ENCODE results near the gene RPL10A. TPM values are rescaled to one million over a fixed set of nuclear protein-coding genes. Genes with fewer than 3 reads are reported as not detected.

The RPL10A gene
- total RNA-seq, 1 experiment from 2014 or later: 828 TPM

DNA sequence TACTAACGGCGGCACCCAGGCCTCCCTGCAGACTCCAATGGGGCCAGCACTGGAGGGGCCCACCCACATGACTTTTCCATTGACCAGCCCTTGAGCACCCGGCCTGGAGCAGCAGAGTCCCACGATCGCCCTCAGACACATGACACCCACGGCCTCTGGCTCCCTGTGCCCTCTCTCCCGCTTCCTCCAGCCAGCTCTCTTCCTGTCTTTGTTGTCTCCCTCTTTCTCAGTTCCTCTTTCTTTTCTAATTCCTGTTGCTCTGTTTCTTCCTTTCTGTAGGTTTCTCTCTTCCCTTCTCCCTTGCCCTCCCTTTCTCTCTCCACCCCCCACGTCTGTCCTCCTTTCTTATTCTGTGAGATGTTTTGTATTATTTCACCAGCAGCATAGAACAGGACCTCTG, 42.1 kb upstream of the RPL10A start:
- H3K9me3 Mint-ChIP-seq (ENCODE audit: low read depth, unreplicated experiment): peaks cover 3% of the 10 kb centered on the region
- H3K36me3 Mint-ChIP-seq (ENCODE audit: insufficient read depth, unreplicated experiment): peaks cover 13% of the 10 kb centered on the region
- no peaks in the 10 kb centered on the region for H3K4me1 Mint-ChIP-seq (ENCODE audit: low read depth, unreplicated experiment)
- no peaks in the 10 kb centered on the region for H3K27me3 Mint-ChIP-seq (ENCODE audit: unreplicated experiment)
- H3K27ac Mint-ChIP-seq (ENCODE audit: unreplicated experiment): no peak overlapping the region
- CTCF ChIA-PET: no interaction called here
- TF ChIP-seq, protein P1, sequence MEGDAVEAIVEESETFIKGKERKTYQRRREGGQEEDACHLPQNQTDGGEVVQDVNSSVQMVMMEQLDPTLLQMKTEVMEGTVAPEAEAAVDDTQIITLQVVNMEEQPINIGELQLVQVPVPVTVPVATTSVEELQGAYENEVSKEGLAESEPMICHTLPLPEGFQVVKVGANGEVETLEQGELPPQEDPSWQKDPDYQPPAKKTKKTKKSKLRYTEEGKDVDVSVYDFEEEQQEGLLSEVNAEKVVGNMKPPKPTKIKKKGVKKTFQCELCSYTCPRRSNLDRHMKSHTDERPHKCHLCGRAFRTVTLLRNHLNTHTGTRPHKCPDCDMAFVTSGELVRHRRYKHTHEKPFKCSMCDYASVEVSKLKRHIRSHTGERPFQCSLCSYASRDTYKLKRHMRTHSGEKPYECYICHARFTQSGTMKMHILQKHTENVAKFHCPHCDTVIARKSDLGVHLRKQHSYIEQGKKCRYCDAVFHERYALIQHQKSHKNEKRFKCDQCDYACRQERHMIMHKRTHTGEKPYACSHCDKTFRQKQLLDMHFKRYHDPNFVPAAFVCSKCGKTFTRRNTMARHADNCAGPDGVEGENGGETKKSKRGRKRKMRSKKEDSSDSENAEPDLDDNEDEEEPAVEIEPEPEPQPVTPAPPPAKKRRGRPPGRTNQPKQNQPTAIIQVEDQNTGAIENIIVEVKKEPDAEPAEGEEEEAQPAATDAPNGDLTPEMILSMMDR (IDR thresholded peaks at IDR 0.05; ENCODE audit: unreplicated experiment): no peak
- intact Hi-C loops (cut with micrococcal nuclease; ENCODE audit: unreplicated experiment): no loop called here
- H3K4me3 Mint-ChIP-seq (ENCODE audit: low read depth, unreplicated experiment): no peak overlapping the region
- DNase-seq: no peak
- no TSS peak for BruUV-seq (replicated peaks)

DNA sequence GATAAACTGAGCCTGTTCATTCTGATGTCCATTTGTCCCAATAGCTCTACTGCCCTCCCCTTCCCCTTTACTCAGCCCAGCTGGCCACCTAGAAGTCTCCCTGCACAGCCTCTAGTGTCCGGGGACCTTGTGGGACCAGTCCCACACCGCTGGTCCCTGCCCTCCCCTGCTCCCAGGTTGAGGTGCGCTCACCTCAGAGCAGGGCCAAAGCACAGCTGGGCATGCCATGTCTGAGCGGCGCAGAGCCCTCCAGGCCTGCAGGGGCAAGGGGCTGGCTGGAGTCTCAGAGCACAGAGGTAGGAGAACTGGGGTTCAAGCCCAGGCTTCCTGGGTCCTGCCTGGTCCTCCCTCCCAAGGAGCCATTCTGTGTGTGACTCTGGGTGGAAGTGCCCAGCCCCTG, 40.8 kb upstream of the RPL10A start:
- intact Hi-C loops (cut with micrococcal nuclease; ENCODE audit: unreplicated experiment): no loop called here
- DNase-seq: no peak
- CTCF ChIA-PET: no interaction called here
- no peak overlapping the region for H3K27ac Mint-ChIP-seq (ENCODE audit: unreplicated experiment)
- H3K27me3 Mint-ChIP-seq (ENCODE audit: unreplicated experiment): no peaks in the 10 kb centered on the region
- TF ChIP-seq, protein P1 (IDR thresholded peaks at IDR 0.05; ENCODE audit: unreplicated experiment): no peak
- peaks cover 13% of the 10 kb centered on the region for H3K36me3 Mint-ChIP-seq (ENCODE audit: insufficient read depth, unreplicated experiment)
- H3K9me3 Mint-ChIP-seq (ENCODE audit: low read depth, unreplicated experiment): peaks cover 3% of the 10 kb centered on the region
- H3K4me3 Mint-ChIP-seq (ENCODE audit: low read depth, unreplicated experiment): no peak overlapping the region
- H3K4me1 Mint-ChIP-seq (ENCODE audit: low read depth, unreplicated experiment): no peaks in the 10 kb centered on the region
- BruUV-seq (replicated peaks): no TSS peak

DNA sequence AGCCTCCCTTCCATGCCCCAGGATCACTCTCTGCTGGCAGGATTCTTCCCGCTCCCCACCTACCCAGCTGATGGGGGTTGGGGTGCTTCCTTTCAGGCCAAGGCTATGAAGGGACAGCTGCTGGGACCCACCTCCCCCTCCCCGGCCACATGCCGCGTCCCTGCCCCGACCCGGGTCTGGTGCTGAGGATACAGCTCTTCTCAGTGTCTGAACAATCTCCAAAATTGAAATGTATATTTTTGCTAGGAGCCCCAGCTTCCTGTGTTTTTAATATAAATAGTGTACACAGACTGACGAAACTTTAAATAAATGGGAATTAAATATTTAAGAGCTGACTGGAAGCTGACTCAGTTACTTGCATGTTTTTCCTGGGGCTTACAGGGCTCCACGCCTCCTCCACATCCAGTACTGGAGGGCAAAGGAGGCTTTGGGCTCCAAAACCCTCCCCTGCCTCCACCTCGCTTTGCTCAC, 40.3 kb upstream of the RPL10A start:
- TF ChIP-seq, protein P1 (IDR thresholded peaks at IDR 0.05; ENCODE audit: unreplicated experiment): no peak
- DNase-seq: no peak
- Mint-ChIP-seq H3K4me3 (ENCODE audit: low read depth, unreplicated experiment) (no peak overlapping the region), H3K27ac (ENCODE audit: unreplicated experiment) (no peak overlapping the region), H3K27me3 (ENCODE audit: unreplicated experiment) (no peaks in the 10 kb centered on the region), H3K4me1 (ENCODE audit: low read depth, unreplicated experiment) (no peaks in the 10 kb centered on the region), H3K36me3 (ENCODE audit: insufficient read depth, unreplicated experiment) (peaks cover 13% of the 10 kb centered on the region), H3K9me3 (ENCODE audit: low read depth, unreplicated experiment) (peaks cover 3% of the 10 kb centered on the region)
- BruUV-seq (replicated peaks): no TSS peak
- intact Hi-C loops (cut with micrococcal nuclease; ENCODE audit: unreplicated experiment): no loop called here
- CTCF ChIA-PET: interaction anchor here (0.6 kb wide), 1 partner anchor 131 kb away, joined by 4 read pairs; no protein-coding TSS in a partner anchor

DNA sequence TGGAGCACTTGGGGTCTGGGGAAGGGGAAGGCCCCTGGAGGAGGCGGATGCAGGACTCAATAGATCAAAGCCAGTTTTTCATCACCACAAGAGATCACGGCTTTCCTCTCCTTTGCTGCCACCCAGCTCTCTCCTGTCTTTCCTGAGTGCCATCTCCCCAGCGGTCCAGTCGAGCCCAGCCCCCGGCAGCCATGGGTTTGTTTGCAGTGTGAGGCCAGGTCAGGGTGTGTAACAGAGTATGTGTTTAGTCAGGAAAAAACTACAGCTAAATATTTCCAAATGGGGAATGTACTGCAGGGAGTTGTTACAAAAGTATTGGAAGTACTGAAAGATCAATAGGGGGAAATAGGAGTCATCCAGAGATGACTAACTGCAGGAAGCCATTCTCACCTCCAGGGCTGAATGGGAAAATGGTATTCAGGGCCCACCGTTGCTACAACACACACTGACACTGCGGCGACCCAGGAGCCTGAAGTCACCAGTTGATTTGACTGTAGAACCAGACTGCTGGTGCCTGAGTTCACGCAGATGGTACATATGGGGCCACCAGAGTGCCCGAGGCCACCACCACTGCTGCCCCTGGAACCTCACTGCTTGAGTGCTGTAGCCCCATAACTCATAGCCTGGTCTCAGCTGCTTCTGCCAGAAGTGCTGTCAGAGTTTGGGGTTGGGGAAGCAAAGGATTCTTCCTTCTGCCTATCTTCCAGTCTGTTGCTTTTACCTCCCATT, 39.6 kb upstream of the RPL10A start:
- no TSS peak for BruUV-seq (replicated peaks)
- peaks cover 3% of the 10 kb centered on the region for H3K9me3 Mint-ChIP-seq (ENCODE audit: low read depth, unreplicated experiment)
- peaks cover 13% of the 10 kb centered on the region for H3K36me3 Mint-ChIP-seq (ENCODE audit: insufficient read depth, unreplicated experiment)
- H3K4me3 Mint-ChIP-seq (ENCODE audit: low read depth, unreplicated experiment): no peak overlapping the region
- no peaks in the 10 kb centered on the region for H3K27me3 Mint-ChIP-seq (ENCODE audit: unreplicated experiment)
- intact Hi-C loops (cut with micrococcal nuclease; ENCODE audit: unreplicated experiment): no loop called here
- TF ChIP-seq, protein P1 (IDR thresholded peaks at IDR 0.05; ENCODE audit: unreplicated experiment): no peak
- H3K27ac Mint-ChIP-seq (ENCODE audit: unreplicated experiment): no peak overlapping the region
- H3K4me1 Mint-ChIP-seq (ENCODE audit: low read depth, unreplicated experiment): no peaks in the 10 kb centered on the region
- CTCF ChIA-PET: interaction anchor here (0.6 kb wide), 1 partner anchor 131 kb away, joined by 4 read pairs; no protein-coding TSS in a partner anchor
- DNase-seq: no peak

All from Calu3 (cell line).